PC-3 (cell line): ENCODE measurements around the gene SCD5.

ENCODE experiments used
- CTCF ChIP-seq: fragments of 300-600 bp; sonication (generic); conservative IDR thresholded peaks from 2 replicates; pipeline ENCODE4 v1.5.1; 2017; ENCODE audit warnings: antibody characterized with exemption, low read depth, mild to moderate bottlenecking, low read length
- EZH2 ChIP-seq: fragments of 300-600 bp; sonication (generic); IDR thresholded peaks from one replicate; pipeline ENCODE4 v1.6.1; 2017; ENCODE audit warnings: antibody characterized with exemption, mild to moderate bottlenecking, low read length; ENCODE audit not compliant: unreplicated experiment

GRCh38 chr4:82705169-82705927, 93.2 kb downstream of the SCD5 start:
- TF ChIP-seq CTCF (no peak), EZH2 (no peak)
